ENCODE data around the gene SIAH2.

- TF ChIP-seq CTCF (conservative IDR thresholded peaks at IDR 0.05 in 1 of 2, IDR thresholded peaks at IDR 0.05 in 1 of 2; ENCODE audit: extremely low read depth in 1 of 2, insufficient read depth in 1 of 2, low read depth in 1 of 2, low read length in 2 of 2) (no peak), EZH2 (IDR thresholded peaks at IDR 0.05; ENCODE audit: borderline replicate concordance, low read length) (no peak)
Observed at GRCh38 chr3:150760431-150761200, 2.4 kb downstream of the SIAH2 start.

Measured in mammary epithelial cell (primary cell).